Measurements from ENCODE around the gene TMEM179.

DNA sequence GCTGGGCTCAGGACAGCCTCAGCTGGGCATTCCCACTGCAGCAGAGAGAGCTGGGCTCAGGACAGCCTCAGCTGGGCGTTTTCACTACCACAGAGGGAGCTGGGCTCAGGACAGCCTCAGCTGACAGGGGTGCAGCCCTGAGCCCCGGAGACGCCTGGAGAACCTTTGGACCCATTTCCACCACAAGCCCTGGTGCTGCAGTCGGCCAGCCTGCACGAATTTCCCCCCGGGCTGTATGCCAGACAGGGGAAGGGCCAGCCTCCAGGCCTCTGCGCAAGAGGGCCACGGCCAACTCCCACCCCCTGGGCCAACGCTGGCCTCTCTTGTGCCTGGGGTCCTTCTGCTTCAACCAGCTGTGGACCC lies 27.6 kb downstream of the TMEM179 start:
- TF ChIP-seq, protein P1, sequence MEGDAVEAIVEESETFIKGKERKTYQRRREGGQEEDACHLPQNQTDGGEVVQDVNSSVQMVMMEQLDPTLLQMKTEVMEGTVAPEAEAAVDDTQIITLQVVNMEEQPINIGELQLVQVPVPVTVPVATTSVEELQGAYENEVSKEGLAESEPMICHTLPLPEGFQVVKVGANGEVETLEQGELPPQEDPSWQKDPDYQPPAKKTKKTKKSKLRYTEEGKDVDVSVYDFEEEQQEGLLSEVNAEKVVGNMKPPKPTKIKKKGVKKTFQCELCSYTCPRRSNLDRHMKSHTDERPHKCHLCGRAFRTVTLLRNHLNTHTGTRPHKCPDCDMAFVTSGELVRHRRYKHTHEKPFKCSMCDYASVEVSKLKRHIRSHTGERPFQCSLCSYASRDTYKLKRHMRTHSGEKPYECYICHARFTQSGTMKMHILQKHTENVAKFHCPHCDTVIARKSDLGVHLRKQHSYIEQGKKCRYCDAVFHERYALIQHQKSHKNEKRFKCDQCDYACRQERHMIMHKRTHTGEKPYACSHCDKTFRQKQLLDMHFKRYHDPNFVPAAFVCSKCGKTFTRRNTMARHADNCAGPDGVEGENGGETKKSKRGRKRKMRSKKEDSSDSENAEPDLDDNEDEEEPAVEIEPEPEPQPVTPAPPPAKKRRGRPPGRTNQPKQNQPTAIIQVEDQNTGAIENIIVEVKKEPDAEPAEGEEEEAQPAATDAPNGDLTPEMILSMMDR (IDR thresholded peaks at IDR 0.05): no peak
- no peak for TF ChIP-seq POLR2A (IDR thresholded peaks at IDR 0.05)
